K562 (cell line): ENCODE measurements around the gene LMNTD2. TPM values are rescaled to one million over a fixed set of nuclear protein-coding genes. Genes with fewer than 3 reads are reported as not detected.

Source experiments
- CHD1 ChIP-seq: fragments of 200-600 bp; sonication (generic); IDR thresholded peaks from one replicate; pipeline ENCODE4 v1.6.1; 2012; ENCODE audit warnings: mild to moderate bottlenecking, moderate library complexity, low read length, inconsistent platforms
- CHD4 ChIP-seq: fragments of 200-600 bp; sonication (generic); IDR thresholded peaks from 3 replicates; pipeline ENCODE4 v1.6.1; 2012; ENCODE audit warnings: low read depth, mild to moderate bottlenecking, mixed read lengths, low read length, inconsistent platforms; ENCODE audit not compliant: insufficient read depth, insufficient replicate concordance, poor library complexity, severe bottlenecking
- DPF2 ChIP-seq: fragments of 450-650 bp; IDR thresholded peaks from 2 replicates; pipeline ENCODE4 v1.6.1; 2016
- ETV6 ChIP-seq, 3 experiments: fragments of 150-350 bp in 1 of 3; sonication (generic) in 1 of 3; formaldehyde crosslinking in 1 of 3; IDR thresholded peaks; 2 replicates each; pipeline versions ENCODE4 v1.6.1 to v1.8.0; 2014 to 2022; ENCODE audit warnings: borderline replicate concordance in 2 of 3, low read depth in 2 of 3, antibody characterized with exemption in 1 of 3, low read length in 1 of 3, mild to moderate bottlenecking in 1 of 3, missing genetic modification reagents in 1 of 3
- POLR3A ChIP-seq: IDR thresholded peaks from 2 replicates; pipeline ENCODE4 v1.6.1; 2011; ENCODE audit warnings: borderline replicate concordance, mild to moderate bottlenecking, moderate library complexity; ENCODE audit not compliant: insufficient read length, insufficient read depth; ENCODE audit errors: extremely low read depth
- SIN3B ChIP-seq: fragments of 450-650 bp; IDR thresholded peaks from 2 replicates; pipeline ENCODE4 v1.6.1; 2017; ENCODE audit warnings: low read depth, mild to moderate bottlenecking, moderate library complexity
- TRIM28 ChIP-seq: fragments of 450-650 bp; IDR thresholded peaks from 2 replicates; pipeline ENCODE4 v1.6.1; 2017
- ZNF124 ChIP-seq: sonication (generic); formaldehyde crosslinking; IDR thresholded peaks from 2 replicates; pipeline ENCODE4 v1.8.1; 2022; ENCODE audit warnings: missing genetic modification reagents
- ZNF239 ChIP-seq: fragments of 250-450 bp; sonication (Bioruptor Pico); IDR thresholded peaks from 2 replicates; pipeline ENCODE4 v1.4.0; 2020; ENCODE audit warnings: mild to moderate bottlenecking
- ZNF253 ChIP-seq: fragments of 250-450 bp; sonication (Bioruptor Pico); conservative IDR thresholded peaks from 2 replicates; pipeline ENCODE4 v1.6.1; 2021; ENCODE audit warnings: mild to moderate bottlenecking
- ZNF282 ChIP-seq: sonication (generic); formaldehyde crosslinking; IDR thresholded peaks from 2 replicates; pipeline ENCODE4 v1.8.1; 2023; ENCODE audit warnings: missing genetic modification reagents
- polyA plus RNA-seq, 8 experiments: library from polyadenylated mRNA; depleted of rRNA in 4 of 8; stranded (reverse) in 5 of 8; unstranded in 3 of 8; fragments of >200 nt; fragmentation: Nextera tagmentation in 2 of 8; fragmentation: Illumina TruSeq in 1 of 8; extraction: Ambion mirVana in 2 of 8; extraction: Trizol in 1 of 8; gene quantifications; 2 replicates each; pipeline versions ENCODE4 v1.2.1 to v1.2.3, GENCODE V29; 2011 to 2014; ENCODE audit warnings: inconsistent platforms in 1 of 8, missing spikeins in 1 of 8
- total RNA-seq, 7 experiments: library from RNA; depleted of rRNA in 6 of 7; stranded (reverse); fragments of >200 nt in 6 of 7; fragmentation: Illumina TruSeq in 2 of 7; extraction: Trizol in 2 of 7; gene quantifications; 2 replicates each; pipeline versions ENCODE4 v1.2.1 to v1.2.3, GENCODE V29; 2011 to 2021; ENCODE audit warnings: low replicate concordance in 1 of 7
- TF ChIP-seq, protein P1 (sequence below): fragments of 450-650 bp; IDR thresholded peaks from 2 replicates; pipeline ENCODE4 v1.6.1; 2016; ENCODE audit warnings: mild to moderate bottlenecking, moderate library complexity
- TF ChIP-seq, protein P2 (sequence below): fragments of 450-650 bp; IDR thresholded peaks from 2 replicates; pipeline ENCODE4 v1.6.1; 2017; ENCODE audit warnings: antibody characterized with exemption, mild to moderate bottlenecking

LMNTD2 gene
- total and polyA plus RNA-seq, 9 of the 15 experiments (the other 6 are each of a cell fraction or from before 2014, with no cell fraction given): 0.48 to 4.2 (median 1.5) TPM; not detected in 3

DNA sequence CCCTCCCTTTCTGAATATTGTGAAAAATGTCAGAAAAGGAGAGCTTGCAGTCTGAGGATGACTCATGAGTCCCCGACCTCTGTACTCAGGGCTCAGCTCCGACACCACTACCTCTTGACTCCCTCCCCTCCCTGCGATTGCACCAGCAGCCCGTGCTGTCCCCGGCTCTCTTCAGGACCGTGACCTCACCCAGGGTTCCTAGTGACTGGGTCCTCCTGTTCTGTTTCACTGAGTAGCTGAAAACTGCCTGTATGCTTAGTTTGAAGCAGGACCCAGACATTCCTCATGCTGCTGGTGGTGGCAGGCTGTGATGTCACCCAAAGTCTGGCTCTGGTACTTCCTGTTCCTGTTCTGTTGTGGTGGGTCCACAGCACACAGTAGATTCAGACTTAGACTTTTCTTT, 27.4 kb upstream of the LMNTD2 start (continued):
- TF ChIP-seq, protein P1, sequence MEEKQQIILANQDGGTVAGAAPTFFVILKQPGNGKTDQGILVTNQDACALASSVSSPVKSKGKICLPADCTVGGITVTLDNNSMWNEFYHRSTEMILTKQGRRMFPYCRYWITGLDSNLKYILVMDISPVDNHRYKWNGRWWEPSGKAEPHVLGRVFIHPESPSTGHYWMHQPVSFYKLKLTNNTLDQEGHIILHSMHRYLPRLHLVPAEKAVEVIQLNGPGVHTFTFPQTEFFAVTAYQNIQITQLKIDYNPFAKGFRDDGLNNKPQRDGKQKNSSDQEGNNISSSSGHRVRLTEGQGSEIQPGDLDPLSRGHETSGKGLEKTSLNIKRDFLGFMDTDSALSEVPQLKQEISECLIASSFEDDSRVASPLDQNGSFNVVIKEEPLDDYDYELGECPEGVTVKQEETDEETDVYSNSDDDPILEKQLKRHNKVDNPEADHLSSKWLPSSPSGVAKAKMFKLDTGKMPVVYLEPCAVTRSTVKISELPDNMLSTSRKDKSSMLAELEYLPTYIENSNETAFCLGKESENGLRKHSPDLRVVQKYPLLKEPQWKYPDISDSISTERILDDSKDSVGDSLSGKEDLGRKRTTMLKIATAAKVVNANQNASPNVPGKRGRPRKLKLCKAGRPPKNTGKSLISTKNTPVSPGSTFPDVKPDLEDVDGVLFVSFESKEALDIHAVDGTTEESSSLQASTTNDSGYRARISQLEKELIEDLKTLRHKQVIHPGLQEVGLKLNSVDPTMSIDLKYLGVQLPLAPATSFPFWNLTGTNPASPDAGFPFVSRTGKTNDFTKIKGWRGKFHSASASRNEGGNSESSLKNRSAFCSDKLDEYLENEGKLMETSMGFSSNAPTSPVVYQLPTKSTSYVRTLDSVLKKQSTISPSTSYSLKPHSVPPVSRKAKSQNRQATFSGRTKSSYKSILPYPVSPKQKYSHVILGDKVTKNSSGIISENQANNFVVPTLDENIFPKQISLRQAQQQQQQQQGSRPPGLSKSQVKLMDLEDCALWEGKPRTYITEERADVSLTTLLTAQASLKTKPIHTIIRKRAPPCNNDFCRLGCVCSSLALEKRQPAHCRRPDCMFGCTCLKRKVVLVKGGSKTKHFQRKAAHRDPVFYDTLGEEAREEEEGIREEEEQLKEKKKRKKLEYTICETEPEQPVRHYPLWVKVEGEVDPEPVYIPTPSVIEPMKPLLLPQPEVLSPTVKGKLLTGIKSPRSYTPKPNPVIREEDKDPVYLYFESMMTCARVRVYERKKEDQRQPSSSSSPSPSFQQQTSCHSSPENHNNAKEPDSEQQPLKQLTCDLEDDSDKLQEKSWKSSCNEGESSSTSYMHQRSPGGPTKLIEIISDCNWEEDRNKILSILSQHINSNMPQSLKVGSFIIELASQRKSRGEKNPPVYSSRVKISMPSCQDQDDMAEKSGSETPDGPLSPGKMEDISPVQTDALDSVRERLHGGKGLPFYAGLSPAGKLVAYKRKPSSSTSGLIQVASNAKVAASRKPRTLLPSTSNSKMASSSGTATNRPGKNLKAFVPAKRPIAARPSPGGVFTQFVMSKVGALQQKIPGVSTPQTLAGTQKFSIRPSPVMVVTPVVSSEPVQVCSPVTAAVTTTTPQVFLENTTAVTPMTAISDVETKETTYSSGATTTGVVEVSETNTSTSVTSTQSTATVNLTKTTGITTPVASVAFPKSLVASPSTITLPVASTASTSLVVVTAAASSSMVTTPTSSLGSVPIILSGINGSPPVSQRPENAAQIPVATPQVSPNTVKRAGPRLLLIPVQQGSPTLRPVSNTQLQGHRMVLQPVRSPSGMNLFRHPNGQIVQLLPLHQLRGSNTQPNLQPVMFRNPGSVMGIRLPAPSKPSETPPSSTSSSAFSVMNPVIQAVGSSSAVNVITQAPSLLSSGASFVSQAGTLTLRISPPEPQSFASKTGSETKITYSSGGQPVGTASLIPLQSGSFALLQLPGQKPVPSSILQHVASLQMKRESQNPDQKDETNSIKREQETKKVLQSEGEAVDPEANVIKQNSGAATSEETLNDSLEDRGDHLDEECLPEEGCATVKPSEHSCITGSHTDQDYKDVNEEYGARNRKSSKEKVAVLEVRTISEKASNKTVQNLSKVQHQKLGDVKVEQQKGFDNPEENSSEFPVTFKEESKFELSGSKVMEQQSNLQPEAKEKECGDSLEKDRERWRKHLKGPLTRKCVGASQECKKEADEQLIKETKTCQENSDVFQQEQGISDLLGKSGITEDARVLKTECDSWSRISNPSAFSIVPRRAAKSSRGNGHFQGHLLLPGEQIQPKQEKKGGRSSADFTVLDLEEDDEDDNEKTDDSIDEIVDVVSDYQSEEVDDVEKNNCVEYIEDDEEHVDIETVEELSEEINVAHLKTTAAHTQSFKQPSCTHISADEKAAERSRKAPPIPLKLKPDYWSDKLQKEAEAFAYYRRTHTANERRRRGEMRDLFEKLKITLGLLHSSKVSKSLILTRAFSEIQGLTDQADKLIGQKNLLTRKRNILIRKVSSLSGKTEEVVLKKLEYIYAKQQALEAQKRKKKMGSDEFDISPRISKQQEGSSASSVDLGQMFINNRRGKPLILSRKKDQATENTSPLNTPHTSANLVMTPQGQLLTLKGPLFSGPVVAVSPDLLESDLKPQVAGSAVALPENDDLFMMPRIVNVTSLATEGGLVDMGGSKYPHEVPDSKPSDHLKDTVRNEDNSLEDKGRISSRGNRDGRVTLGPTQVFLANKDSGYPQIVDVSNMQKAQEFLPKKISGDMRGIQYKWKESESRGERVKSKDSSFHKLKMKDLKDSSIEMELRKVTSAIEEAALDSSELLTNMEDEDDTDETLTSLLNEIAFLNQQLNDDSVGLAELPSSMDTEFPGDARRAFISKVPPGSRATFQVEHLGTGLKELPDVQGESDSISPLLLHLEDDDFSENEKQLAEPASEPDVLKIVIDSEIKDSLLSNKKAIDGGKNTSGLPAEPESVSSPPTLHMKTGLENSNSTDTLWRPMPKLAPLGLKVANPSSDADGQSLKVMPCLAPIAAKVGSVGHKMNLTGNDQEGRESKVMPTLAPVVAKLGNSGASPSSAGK: no peak
- no peak for TF ChIP-seq ZNF239 (CRISPR knock-in tag)
- TF ChIP-seq SIN3B: no peak
- TF ChIP-seq TRIM28: no peak
- TF ChIP-seq CHD4: no peak
- TF ChIP-seq ETV6 (IDR thresholded peaks at IDR 0.05; ENCODE audit: borderline replicate concordance in 1 of 2, low read depth in 2 of 2, low read length in 1 of 2): no peak
- TF ChIP-seq ETV6 (CRISPR knock-in tag; IDR thresholded peaks at IDR 0.05; ENCODE audit: borderline replicate concordance): no peak
- TF ChIP-seq, protein P2, sequence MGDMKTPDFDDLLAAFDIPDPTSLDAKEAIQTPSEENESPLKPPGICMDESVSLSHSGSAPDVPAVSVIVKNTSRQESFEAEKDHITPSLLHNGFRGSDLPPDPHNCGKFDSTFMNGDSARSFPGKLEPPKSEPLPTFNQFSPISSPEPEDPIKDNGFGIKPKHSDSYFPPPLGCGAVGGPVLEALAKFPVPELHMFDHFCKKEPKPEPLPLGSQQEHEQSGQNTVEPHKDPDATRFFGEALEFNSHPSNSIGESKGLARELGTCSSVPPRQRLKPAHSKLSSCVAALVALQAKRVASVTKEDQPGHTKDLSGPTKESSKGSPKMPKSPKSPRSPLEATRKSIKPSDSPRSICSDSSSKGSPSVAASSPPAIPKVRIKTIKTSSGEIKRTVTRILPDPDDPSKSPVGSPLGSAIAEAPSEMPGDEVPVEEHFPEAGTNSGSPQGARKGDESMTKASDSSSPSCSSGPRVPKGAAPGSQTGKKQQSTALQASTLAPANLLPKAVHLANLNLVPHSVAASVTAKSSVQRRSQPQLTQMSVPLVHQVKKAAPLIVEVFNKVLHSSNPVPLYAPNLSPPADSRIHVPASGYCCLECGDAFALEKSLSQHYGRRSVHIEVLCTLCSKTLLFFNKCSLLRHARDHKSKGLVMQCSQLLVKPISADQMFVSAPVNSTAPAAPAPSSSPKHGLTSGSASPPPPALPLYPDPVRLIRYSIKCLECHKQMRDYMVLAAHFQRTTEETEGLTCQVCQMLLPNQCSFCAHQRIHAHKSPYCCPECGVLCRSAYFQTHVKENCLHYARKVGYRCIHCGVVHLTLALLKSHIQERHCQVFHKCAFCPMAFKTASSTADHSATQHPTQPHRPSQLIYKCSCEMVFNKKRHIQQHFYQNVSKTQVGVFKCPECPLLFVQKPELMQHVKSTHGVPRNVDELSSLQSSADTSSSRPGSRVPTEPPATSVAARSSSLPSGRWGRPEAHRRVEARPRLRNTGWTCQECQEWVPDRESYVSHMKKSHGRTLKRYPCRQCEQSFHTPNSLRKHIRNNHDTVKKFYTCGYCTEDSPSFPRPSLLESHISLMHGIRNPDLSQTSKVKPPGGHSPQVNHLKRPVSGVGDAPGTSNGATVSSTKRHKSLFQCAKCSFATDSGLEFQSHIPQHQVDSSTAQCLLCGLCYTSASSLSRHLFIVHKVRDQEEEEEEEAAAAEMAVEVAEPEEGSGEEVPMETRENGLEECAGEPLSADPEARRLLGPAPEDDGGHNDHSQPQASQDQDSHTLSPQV: peak; percentile 64; the same call in 1 of the 2 replicates
- TF ChIP-seq ZNF253: no peak
- TF ChIP-seq CHD1: no peak
- no peak for TF ChIP-seq ZNF124 (CRISPR knock-in tag)
- no peak for TF ChIP-seq ZNF282 (CRISPR knock-in tag)
- TF ChIP-seq DPF2: peak; percentile 61; the same call in 1 of the 2 replicates
- no peak for TF ChIP-seq POLR3A
